ENCODE results near the gene PRG2.
A peak's percentile ranks its signal among the peaks of the same experiment; 100 is the strongest.

The PRG2 gene

DNA sequence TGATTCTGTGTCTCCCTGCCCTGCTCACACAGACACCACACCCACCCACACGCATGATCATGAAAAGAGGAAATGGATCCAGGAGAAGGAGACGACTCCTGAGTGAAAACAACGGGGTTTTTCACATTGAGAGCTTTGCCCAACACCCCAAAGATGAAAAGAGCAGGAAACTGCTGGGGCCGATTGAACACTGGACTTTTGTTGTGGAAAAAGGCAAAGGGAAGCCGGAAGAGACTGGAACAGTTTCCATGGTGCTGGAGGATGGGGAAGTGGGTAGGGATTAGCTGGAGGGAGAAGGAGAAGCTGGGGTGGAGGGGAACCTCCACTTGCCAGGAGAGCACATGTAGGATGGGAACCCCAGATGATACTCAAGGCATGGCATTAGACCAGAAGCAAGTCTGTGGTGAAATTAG, 41.7 kb upstream of the PRG2 start:
- no peak for TF ChIP-seq CTCF (IDR thresholded peaks at IDR 0.05; ENCODE audit: control insufficient read depth, extremely low read depth, insufficient read depth)
- DNase-seq (ENCODE audit: low read depth): no peak
- no peak overlapping the region for H3K4me3 ChIP-seq (ENCODE audit: low read depth, low read length)

- no peak overlapping the region for H3K4me3 ChIP-seq (ENCODE audit: low read depth, low read length)
- DNase-seq (ENCODE audit: low read depth): no peak
- TF ChIP-seq CTCF (IDR thresholded peaks at IDR 0.05; ENCODE audit: control insufficient read depth, extremely low read depth, insufficient read depth): no peak
Measured at GRCh38 chr11:57430952-57431351, 40.5 kb upstream of the PRG2 start.

DNA sequence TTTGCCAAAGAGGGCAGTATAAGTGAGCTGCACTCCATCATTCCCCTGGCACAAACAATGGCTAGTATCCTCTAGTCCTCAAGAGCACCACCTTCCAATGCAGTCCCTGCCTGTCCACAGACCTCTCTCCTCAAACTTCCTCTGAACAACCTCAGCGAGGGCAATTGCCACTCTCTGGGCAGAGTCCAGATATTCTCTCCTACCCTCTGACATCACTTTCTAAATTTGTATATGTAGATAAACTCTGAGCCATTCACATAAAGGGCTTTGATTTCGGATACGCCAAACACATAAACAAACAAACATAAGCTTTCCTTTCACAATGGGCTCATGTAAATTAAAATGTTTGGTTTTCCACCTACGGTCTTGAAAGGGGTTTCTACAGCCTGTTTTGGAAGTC, 39.5 kb upstream of the PRG2 start:
- TF ChIP-seq CTCF (IDR thresholded peaks at IDR 0.05; ENCODE audit: control insufficient read depth, extremely low read depth, insufficient read depth): no peak
- H3K4me3 ChIP-seq (ENCODE audit: low read depth, low read length): no peak overlapping the region
- DNase-seq (ENCODE audit: low read depth): peak; percentile 4

- DNase-seq (ENCODE audit: low read depth): no peak
- H3K4me3 ChIP-seq (ENCODE audit: low read depth, low read length): no peak overlapping the region
- TF ChIP-seq CTCF (IDR thresholded peaks at IDR 0.05; ENCODE audit: control insufficient read depth, extremely low read depth, insufficient read depth): no peak
Measured at GRCh38 chr11:57428643-57429042, 38.2 kb upstream of the PRG2 start.

DNA sequence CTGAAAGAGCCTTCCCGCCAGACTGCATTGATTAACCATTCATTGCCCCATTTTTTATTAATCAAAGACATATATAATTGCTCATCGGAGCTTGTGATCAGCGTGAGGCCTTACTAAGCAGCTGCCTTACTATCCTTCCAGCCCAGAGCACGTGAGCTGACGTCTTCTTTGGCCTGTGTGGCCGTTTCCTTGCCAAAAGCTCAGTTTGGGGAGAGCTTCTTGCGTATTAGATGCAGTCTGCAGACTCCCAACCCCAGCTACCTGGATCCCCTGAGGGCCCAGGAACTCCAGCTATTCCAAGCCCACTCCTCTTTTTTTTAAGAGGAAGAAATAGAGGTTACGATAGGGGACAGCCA, 37.3 kb upstream of the PRG2 start:
- no peak overlapping the region for H3K4me3 ChIP-seq (ENCODE audit: low read depth, low read length)
- DNase-seq (ENCODE audit: low read depth): no peak
- TF ChIP-seq CTCF (IDR thresholded peaks at IDR 0.05; ENCODE audit: control insufficient read depth, extremely low read depth, insufficient read depth): no peak

DNA sequence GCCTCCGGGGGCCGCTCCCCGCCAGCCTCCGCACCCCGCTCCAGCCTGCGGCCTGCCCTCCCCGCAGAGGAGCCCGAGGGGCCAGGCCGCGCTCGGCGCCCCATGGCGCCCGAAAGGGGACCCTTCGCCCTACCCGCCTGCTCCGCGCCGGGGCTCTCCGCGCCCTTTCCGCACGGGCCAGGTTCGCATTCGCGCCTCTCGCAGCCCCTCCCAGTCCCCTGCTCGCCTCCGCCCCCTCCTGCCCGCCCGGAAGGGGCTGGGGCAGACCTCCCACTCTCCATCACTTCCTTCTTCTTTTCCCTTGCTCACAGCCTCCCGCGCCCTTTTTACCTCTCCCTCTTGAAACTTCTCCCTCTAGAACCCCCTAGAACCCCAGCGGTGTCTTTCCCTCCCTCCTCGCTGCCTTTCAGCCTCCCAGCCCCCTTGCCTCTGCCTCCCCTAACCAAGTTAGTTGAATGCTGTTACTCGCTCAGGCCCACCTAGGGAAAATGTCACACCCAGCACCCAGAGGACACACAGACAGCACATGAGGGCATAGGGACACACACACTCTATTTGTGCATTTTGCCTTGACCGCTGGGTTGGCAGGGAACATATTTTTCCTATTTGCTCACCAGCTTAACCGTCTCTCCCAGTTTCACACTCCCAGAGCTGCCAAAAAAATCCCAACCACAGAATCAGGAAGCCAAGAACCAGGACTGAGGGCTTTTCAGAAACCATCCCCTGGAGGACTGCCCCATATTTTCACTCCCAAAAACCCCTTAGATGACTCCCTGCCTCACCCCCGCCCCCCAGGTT, 36.7 kb upstream of the PRG2 start, which contains the start of gene SLC43A3:
Gene SLC43A3 (minus strand): TSS at position 193 of the 798 bp plus-strand sequence. CDS start 949 bp downstream, outside the sequence.
- peak; percentile 22 for DNase-seq (ENCODE audit: low read depth)
- no peak within 1 kb of the TSS for H3K4me3 ChIP-seq (ENCODE audit: low read depth, low read length)
- TF ChIP-seq CTCF (IDR thresholded peaks at IDR 0.05; ENCODE audit: control insufficient read depth, extremely low read depth, insufficient read depth): no peak

DNA sequence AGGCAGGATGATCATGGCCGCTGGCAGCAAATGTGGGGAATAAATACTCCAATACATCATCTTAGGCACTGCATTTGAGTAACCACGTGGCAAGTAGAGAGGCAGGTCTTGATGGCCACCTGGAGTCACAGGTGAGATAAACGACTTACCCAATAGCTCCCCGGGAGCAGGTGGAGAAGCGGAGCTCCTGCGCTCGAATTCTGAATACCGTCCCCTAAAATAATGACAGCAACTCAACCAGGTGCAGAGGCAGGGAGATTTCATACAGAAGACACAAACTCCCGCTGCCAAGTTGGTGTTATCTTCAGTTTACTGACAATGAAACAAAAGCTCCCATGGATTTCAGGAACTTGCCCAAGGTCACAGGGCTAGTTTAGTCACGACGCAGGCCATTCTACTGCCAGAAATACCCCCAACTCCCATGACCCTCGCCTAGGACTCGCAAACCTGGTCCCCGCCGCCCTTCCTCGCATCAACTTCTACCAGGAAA, 36.0 kb upstream of the PRG2 start:
- TF ChIP-seq CTCF (IDR thresholded peaks at IDR 0.05; ENCODE audit: control insufficient read depth, extremely low read depth, insufficient read depth): no peak

More for the DNA sequence above, 36.0 kb upstream of the PRG2 start:
- no peak overlapping the region for H3K4me3 ChIP-seq (ENCODE audit: low read depth, low read length)
- DNase-seq (ENCODE audit: low read depth): no peak

Data from LNCaP clone FGC (cell line).